Measurements from ENCODE around the gene UBE2D1.

UBE2D1 gene

DNA sequence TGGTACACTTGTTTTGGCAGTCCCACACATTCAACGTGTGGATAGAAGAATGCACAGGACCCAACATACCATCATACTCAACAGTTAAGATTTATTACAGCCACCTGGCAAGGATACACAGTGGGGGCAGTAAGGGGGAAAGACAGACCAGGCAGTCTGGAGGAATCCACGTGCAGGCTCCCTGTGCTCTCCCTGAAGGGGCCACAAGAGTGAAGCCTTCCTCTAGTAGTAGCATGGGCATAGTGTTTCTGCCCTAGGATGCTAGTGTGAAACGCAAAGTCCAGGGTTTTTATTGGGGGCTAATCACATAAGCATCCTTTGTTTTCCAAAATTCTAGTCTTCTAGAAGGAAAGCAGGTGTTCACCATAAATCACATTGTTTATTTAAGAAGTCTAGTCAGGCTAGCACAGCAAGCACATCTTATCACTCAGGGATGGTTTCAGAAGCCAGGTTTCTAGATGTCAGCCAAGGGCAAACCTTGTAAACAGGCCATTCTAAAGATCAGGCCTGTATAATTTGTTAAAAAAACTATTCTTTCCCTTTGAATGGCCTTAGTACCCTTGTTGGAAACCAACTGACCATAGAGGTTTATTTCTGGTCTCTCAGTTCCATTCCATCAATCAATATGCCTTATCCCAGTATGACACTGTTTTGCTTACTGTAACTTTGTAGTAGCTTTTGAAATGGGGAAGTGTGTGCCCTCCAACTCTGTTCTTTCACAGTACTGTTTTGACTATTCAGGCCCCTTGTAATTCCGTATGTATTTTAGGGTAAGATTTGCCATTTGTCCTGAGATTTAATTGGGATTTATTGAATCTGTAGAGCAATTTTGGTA is 38.0 kb downstream of the UBE2D1 start:
- H3K27ac Mint-ChIP-seq, result no peak overlapping the region
- no peak overlapping the region for H3K4me3 Mint-ChIP-seq
- no peaks in the 10 kb centered on the region for H3K9me3 Mint-ChIP-seq
- DNase-seq, result no peak
- no peaks in the 10 kb centered on the region for H3K36me3 Mint-ChIP-seq (ENCODE audit: low read depth)
- peaks cover 22% of the 10 kb centered on the region for H3K4me1 Mint-ChIP-seq
- no peaks in the 10 kb centered on the region for H3K27me3 Mint-ChIP-seq (ENCODE audit: low read depth, poor library complexity)
- no peak for TF ChIP-seq CTCF (IDR thresholded peaks at IDR 0.05)

- no peak overlapping the region for H3K4me3 Mint-ChIP-seq
- no peaks in the 10 kb centered on the region for H3K9me3 Mint-ChIP-seq
- no peaks in the 10 kb centered on the region for H3K36me3 Mint-ChIP-seq (ENCODE audit: low read depth)
- DNase-seq, result no peak
- no peak overlapping the region for H3K27ac Mint-ChIP-seq
- TF ChIP-seq CTCF (IDR thresholded peaks at IDR 0.05), result no peak
- peaks cover 22% of the 10 kb centered on the region for H3K4me1 Mint-ChIP-seq
- no peaks in the 10 kb centered on the region for H3K27me3 Mint-ChIP-seq (ENCODE audit: low read depth, poor library complexity)
These were observed 38.6 kb downstream of the UBE2D1 start for GRCh38 chr10:58373442-58373827.

DNA sequence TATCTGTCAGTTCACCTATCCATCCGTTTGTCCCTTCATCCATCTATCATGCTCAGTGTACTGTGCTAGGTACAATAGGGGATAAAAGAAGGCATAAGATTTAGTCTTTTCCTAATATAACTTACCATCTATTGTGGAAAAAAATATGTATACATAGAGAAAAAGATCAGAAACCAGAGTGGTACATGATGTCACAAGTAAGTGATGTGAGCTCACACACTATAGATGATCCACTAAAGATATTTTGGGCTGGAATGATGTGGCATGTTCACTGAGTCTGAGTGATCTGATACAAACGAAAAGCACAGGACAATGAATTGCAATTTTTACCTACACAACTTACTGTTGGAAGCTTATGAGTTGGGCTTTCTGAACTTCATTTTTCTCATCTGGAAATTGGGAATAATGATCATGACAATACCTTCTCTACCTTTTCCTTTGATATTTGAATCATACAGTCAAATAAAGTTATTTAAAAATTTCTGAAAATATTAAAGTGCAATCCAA is 47.7 kb downstream of the UBE2D1 start:
- no peak for TF ChIP-seq CTCF (IDR thresholded peaks at IDR 0.05)
- no peaks in the 10 kb centered on the region for H3K9me3 Mint-ChIP-seq
- H3K36me3 Mint-ChIP-seq (ENCODE audit: low read depth), result peaks cover 6% of the 10 kb centered on the region
- no peak for DNase-seq
- H3K4me1 Mint-ChIP-seq, result peaks cover 24% of the 10 kb centered on the region
- H3K27ac Mint-ChIP-seq, result no peak overlapping the region
- H3K27me3 Mint-ChIP-seq (ENCODE audit: low read depth, poor library complexity), result peaks cover 5% of the 10 kb centered on the region
- H3K4me3 Mint-ChIP-seq, result no peak overlapping the region

DNA sequence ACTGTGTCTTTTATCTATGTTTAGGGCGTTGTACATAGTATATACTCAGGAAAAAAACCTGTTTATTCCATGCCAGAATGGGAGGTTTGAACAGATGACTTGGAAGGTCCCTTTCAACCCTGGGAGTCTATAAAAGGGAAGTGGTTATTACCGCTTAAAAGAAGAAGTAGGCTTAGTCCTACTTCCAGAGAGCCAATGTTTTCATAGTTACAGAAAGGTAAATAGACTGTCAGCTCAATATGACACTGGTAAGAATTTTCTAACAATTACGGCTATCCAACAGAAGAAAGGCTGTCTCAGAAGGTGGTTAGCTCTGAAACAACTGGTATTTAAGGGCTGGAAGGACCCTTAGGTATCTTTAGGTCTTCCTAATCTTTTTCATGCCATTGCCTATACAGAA is 49.3 kb downstream of the UBE2D1 start:
- peak overlapping the region; percentile 94 for H3K4me3 Mint-ChIP-seq
- peaks cover 29% of the 10 kb centered on the region for H3K4me1 Mint-ChIP-seq
- no peak for TF ChIP-seq CTCF (IDR thresholded peaks at IDR 0.05)
- H3K36me3 Mint-ChIP-seq (ENCODE audit: low read depth), result peaks cover 18% of the 10 kb centered on the region
- H3K9me3 Mint-ChIP-seq, result no peaks in the 10 kb centered on the region
- no peak overlapping the region for H3K27ac Mint-ChIP-seq
- peaks cover 5% of the 10 kb centered on the region for H3K27me3 Mint-ChIP-seq (ENCODE audit: low read depth, poor library complexity)
- no peak for DNase-seq

DNA sequence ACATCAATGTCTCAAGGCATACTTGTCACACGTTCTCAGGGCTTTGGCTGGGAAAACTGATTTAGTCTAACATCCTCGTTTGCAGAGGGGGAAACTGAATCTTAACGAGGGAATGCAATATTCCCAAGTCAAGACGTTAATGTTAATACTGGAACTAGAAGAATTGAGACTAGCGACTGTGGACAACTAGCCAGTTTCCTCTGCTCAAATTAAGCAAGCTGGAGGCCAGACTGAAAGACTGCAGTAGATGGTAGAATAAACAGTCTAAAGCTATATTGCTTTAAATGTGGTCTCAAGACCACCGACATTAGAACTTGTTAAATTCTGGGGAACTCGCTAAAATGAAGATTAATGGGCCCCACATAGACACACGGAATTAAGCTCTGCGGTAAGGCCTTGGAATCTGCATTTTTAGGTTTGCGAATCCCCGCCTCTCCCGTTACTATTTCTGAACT is 49.8 kb downstream of the UBE2D1 start:
- H3K27ac Mint-ChIP-seq, result peak overlapping the region; percentile 95
- DNase-seq, result no peak
- no peak for TF ChIP-seq CTCF (IDR thresholded peaks at IDR 0.05)
- H3K36me3 Mint-ChIP-seq (ENCODE audit: low read depth), result peaks cover 22% of the 10 kb centered on the region
- peaks cover 29% of the 10 kb centered on the region for H3K4me1 Mint-ChIP-seq
- H3K27me3 Mint-ChIP-seq (ENCODE audit: low read depth, poor library complexity), result peaks cover 5% of the 10 kb centered on the region
- H3K4me3 Mint-ChIP-seq, result peak overlapping the region; percentile 94
- H3K9me3 Mint-ChIP-seq, result no peaks in the 10 kb centered on the region

Data from nephron progenitor cell (in vitro differentiated cells).